Sigmoid colon (tissue), 7 donors: ENCODE data around the gene ETV5. TPM values are rescaled to one million over a fixed set of nuclear protein-coding genes. Genes with fewer than 3 reads are reported as not detected.

Source experiments
- DNase-seq: peaks from one replicate; pipeline ENCODE4 v3.0.0-alpha.2; 2019
- H3K27ac ChIP-seq, 4 donors: fragments of 200-600 bp; sonication (generic); one replicate each; pipeline ENCODE4 v1.5.1; 2016 to 2019; ENCODE audit warnings: mild to moderate bottlenecking in 1 of 4
- H3K27me3 ChIP-seq, 3 donors: fragments of 200-600 bp; sonication (generic); one replicate each; pipeline ENCODE4 v1.5.1; 2019; ENCODE audit warnings: mild to moderate bottlenecking in 1 of 3
- H3K36me3 ChIP-seq, 4 donors: fragments of 200-600 bp; sonication (generic); one replicate each; pipeline ENCODE4 v1.5.1; 2016 to 2019
- H3K4me1 ChIP-seq, 4 donors: fragments of 200-600 bp; sonication (generic); one replicate each; pipeline ENCODE4 v1.5.1; 2017 to 2019
- H3K4me3 ChIP-seq, 4 donors: fragments of 200-600 bp; sonication (generic); one replicate each; pipeline ENCODE4 v1.5.1; 2017 to 2019; ENCODE audit warnings: mild to moderate bottlenecking in 2 of 4, moderate library complexity in 1 of 4
- H3K9me3 ChIP-seq, 4 donors: fragments of 200-600 bp in 3 of 4; sonication (generic) in 3 of 4; one replicate each; pipeline versions ENCODE4 v1.5.1 to v1.6.1; 2013 to 2019
- EP300 ChIP-seq, 4 donors: sonication (generic); formaldehyde crosslinking; IDR thresholded peaks; one replicate each; pipeline ENCODE4 v1.6.1; 2017; ENCODE audit warnings: antibody characterized with exemption in 4 of 4
- POLR2A ChIP-seq, 2 donors: fragments of 450-650 bp; IDR thresholded peaks; one replicate each; pipeline ENCODE4 v1.6.1; 2016; ENCODE audit warnings: antibody characterized with exemption in 2 of 2, mild to moderate bottlenecking in 2 of 2, moderate library complexity in 2 of 2
- POLR2AphosphoS5 ChIP-seq, 4 donors: sonication (generic); formaldehyde crosslinking; IDR thresholded peaks; one replicate each; pipeline ENCODE4 v1.6.1; 2017; ENCODE audit warnings: antibody characterized with exemption in 4 of 4
- WGBS, 2 donors: extraction: QIAGEN DNeasy Blood & Tissue Kit; methylation state at CpG; one replicate each; pipeline ENCODE4 v1.1.7; 2013; 5-methylcytosine and 5-hydroxymethylcytosine counted together
- intact Hi-C: fragments of 100-400 bp; cut with DNase I; formaldehyde crosslinking; loops from one replicate; pipeline ENCODE4 v1.15.1; 2023
- polyA plus RNA-seq, 3 donors: library from polyadenylated mRNA; stranded (reverse); fragments of 200-250 nt; gene quantifications; one replicate each; pipeline ENCODE4 v1.2.3, GENCODE V29; 2013
- total RNA-seq, 4 donors: library from RNA; depleted of rRNA; stranded (reverse); fragments of >200 nt; gene quantifications; one replicate each; pipeline ENCODE4 v1.1.0, GENCODE V29; 2016
- TF ChIP-seq, protein P1 (sequence below), 4 experiments: fragments of 450-650 bp in 3 of 4; fragments of 200-600 bp in 1 of 4; IDR thresholded peaks; one replicate each; pipeline ENCODE4 v1.5.1; 2016 to 2019; ENCODE audit warnings: antibody characterized with exemption in 4 of 4, mild to moderate bottlenecking in 3 of 4, moderate library complexity in 2 of 4
- donor health status: healthy with polysubstance abuse.
- donor health status: Bipolar disorder and iron deficiency.
- donor health status: healthy.

ETV5 gene
- total and polyA plus RNA-seq, 7 donors: 2.3 to 8.4 (median 6.3) TPM

DNA sequence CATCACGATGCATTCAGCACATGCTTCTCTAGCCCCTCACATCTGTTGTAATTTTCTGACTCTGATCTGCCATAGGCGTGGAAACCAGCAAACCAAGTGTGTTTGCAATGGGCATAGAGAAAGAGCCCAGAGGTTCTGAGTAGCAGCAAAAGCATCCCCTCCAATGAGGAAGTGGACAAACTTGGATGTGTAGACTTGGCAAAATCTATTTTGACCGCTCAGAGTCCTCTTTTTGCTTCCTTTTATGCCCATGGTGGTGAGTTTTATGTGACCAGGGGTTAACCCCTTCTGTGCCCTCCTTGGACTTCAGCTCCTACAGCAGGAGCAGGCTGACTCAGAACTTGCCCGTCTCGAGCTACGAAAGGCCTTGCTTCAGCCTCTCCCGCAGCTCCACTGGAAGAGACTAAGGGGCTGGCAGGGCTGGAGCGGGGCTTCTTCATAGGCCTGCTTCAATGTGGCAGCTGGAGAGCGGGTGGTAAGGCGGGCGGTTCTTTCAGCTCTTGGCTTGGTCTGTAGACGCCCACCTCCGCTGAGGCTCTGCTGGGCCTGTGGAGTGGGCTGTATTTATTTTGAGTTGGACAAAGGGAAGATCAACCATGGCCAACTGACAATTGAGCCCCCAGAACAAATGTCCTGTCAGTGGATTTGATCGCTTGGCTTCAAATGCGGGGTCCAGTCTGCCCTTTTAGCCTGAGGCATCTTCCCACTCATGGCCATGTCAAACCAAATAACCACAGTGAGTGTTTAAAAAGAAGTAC is 6.5 kb upstream of the ETV5 start:
- intact Hi-C loops: no loop called here
- no peak for TF ChIP-seq POLR2AphosphoS5 (IDR thresholded peaks at IDR 0.05)
- TF ChIP-seq, protein P1, sequence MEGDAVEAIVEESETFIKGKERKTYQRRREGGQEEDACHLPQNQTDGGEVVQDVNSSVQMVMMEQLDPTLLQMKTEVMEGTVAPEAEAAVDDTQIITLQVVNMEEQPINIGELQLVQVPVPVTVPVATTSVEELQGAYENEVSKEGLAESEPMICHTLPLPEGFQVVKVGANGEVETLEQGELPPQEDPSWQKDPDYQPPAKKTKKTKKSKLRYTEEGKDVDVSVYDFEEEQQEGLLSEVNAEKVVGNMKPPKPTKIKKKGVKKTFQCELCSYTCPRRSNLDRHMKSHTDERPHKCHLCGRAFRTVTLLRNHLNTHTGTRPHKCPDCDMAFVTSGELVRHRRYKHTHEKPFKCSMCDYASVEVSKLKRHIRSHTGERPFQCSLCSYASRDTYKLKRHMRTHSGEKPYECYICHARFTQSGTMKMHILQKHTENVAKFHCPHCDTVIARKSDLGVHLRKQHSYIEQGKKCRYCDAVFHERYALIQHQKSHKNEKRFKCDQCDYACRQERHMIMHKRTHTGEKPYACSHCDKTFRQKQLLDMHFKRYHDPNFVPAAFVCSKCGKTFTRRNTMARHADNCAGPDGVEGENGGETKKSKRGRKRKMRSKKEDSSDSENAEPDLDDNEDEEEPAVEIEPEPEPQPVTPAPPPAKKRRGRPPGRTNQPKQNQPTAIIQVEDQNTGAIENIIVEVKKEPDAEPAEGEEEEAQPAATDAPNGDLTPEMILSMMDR (IDR thresholded peaks at IDR 0.05): no peak
- TF ChIP-seq POLR2A (IDR thresholded peaks at IDR 0.05): no peak
- no peak for TF ChIP-seq EP300 (IDR thresholded peaks at IDR 0.05)
- no peak for DNase-seq
- Histone ChIP-seq H3K27me3 (peaks cover 0 to 26% (median 26%) of the 10 kb centered on the region in 3 donors), H3K4me1 (peaks cover 0 to 9% (median 6%) of the 10 kb centered on the region in 4 donors), H3K36me3 (no peaks in the 10 kb centered on the region), H3K9me3 (no peaks in the 10 kb centered on the region), H3K4me3 (no peak overlapping the region), H3K27ac (no peak overlapping the region)
- 92% methylated on average over 15 of the region's 15 CpGs for WGBS, 2 donors

DNA sequence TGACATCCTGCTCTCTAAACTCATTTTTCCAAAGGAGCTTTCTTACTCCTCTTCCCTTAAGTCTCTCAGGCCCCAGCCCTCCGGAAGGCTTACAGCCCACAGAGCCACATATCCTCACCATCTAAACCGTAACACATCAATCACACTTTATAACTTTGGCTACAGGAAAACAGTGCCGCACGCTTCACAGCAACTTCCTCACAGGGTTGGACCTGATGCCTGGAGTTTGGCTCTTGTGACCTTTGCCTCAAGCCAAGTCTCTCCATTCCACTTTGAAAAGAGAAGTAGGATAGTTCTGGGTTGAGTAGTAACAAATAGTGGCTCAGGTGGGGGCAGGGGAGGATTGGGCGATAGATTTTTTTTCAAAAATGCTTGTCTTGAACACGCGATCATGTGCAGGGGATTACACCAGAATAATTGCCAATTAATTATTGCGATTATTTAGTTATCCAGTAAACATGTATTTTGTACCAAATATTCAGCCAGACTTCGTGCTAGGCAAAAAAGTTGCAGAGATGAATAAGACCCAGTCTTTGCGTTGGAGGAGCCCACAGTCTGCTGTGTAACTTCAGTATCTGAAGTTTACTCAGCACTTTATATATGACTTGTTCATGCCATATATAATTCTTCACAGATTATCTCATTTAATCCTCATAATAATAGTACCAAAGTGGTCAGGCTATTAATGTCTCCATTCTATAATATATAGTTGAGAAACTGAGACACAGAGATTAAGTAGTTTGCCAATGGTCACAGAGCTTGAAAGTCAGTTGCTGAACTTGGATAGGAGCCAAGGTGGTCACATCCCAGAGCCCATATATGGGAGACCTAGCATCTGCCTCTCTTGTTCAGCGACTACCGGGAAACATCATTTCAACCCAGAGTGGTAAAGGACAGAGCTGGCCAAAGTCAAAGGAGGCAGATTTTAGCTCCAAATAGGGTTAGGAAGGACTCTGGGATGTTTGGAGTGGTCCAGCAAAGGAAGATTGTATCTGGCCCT is 2.4 kb upstream of the ETV5 start:
- Histone ChIP-seq H3K27ac (no peak overlapping the region), H3K27me3 (peaks cover 0 to 44% (median 26%) of the 10 kb centered on the region in 3 donors)

DNA sequence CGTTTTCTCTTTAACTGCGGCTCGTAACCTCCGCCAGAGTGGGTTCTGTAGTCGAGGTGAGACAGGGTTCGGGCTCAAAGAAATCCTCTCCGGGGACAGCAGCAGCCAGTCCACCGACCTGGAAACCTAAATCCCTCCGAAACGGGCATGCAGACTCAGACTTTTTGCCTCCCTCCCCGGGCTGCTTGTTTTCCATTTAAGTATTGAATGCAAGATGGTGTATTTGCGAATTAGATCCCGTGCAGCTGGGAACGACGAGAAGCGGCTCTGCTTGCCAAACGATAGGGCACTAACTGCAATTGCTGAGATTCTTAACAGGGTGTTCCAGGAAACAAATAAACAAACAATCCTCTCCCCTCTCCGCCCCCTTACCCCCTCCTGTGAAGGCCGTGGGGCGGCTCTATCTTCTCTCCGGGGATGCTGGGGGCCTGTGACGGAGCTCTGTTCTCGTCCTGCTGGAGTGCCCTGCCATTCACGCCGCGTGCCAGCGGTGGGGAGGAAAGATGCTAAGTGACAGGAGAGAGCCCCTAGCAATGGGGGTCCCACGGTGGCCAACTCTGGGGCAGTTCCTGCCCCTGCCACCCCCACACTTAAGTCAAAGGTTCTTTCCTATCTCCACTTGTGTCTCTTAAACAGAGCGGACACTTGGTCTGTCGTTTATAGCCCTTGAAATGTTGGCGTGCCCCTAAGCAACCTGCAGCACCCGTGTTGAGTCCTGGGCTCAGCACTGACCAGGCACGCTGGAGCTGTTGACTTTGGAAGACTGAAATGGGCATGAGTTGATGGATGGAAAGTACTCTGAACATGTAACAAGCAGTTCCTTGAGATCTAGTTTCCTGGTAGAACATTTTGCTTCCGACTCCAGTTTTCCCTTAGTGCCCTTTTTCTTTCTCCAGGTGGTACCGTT is 1.3 kb upstream of the ETV5 start:
- peaks cover 0 to 41% (median 34%) of the 10 kb centered on the region in 4 donors for H3K4me1 ChIP-seq
- TF ChIP-seq, protein P1 (IDR thresholded peaks at IDR 0.05): no peak
- no peak for TF ChIP-seq POLR2AphosphoS5 (IDR thresholded peaks at IDR 0.05)
- TF ChIP-seq POLR2A (IDR thresholded peaks at IDR 0.05): no peak
- no peak for TF ChIP-seq EP300 (IDR thresholded peaks at IDR 0.05)
- intact Hi-C loops: loop anchor here (2.0 to 5.0 kb wide), 3 partner anchors 173 to 717 kb away; partner anchors contain the start of gene TBCCD1
- H3K36me3 ChIP-seq: no peaks in the 10 kb centered on the region
- DNase-seq: no peak
- H3K4me3 ChIP-seq: peak overlapping the region; percentile 41 to 70 (median 64)
- peak overlapping the region; percentile 73 to 82 (median 80) for H3K27ac ChIP-seq
- peaks cover 0 to 47% (median 30%) of the 10 kb centered on the region in 3 donors for H3K27me3 ChIP-seq
- H3K9me3 ChIP-seq: no peaks in the 10 kb centered on the region
- 4 to 7% methylated on average over 35 of the region's 35 CpGs for WGBS, 2 donors

More for the DNA sequence above, 2.4 kb upstream of the ETV5 start:
- H3K36me3 ChIP-seq: no peaks in the 10 kb centered on the region
- intact Hi-C loops: no loop called here
- TF ChIP-seq EP300 (IDR thresholded peaks at IDR 0.05): no peak
- TF ChIP-seq, protein P1 (IDR thresholded peaks at IDR 0.05): no peak
- TF ChIP-seq POLR2AphosphoS5 (IDR thresholded peaks at IDR 0.05): no peak
- TF ChIP-seq POLR2A (IDR thresholded peaks at IDR 0.05): no peak
- 42 to 50% methylated on average over 12 of the region's 12 CpGs for WGBS, 2 donors
- H3K9me3 ChIP-seq: no peaks in the 10 kb centered on the region
- H3K4me3 ChIP-seq: no peak overlapping the region
- peaks cover 0 to 41% (median 34%) of the 10 kb centered on the region in 4 donors for H3K4me1 ChIP-seq
- no peak for DNase-seq
